Measurements from ENCODE around the gene PTCHD4. TPM values are rescaled to one million over a fixed set of nuclear protein-coding genes. Genes with fewer than 3 reads are reported as not detected.
A peak's percentile ranks its signal among the peaks of the same experiment; 100 is the strongest.

The PTCHD4 gene
- total and polyA plus RNA-seq, 2 of the 13 experiments (the other 11 are each of a cell fraction or from before 2014, with no cell fraction given), result 28.4 to 32.9 TPM

- TF ChIP-seq BCL6 (CRISPR knock-in tag; IDR thresholded peaks at IDR 0.05) (peak; percentile 54; the same call in 1 of the 2 replicates), NFATC3 (CRISPR knock-in tag; IDR thresholded peaks at IDR 0.05) (no peak), MAFF (IDR thresholded peaks at IDR 0.05; ENCODE audit: low read depth, low read length) (peak; percentile 99)
- TF ChIP-seq, protein P1, sequence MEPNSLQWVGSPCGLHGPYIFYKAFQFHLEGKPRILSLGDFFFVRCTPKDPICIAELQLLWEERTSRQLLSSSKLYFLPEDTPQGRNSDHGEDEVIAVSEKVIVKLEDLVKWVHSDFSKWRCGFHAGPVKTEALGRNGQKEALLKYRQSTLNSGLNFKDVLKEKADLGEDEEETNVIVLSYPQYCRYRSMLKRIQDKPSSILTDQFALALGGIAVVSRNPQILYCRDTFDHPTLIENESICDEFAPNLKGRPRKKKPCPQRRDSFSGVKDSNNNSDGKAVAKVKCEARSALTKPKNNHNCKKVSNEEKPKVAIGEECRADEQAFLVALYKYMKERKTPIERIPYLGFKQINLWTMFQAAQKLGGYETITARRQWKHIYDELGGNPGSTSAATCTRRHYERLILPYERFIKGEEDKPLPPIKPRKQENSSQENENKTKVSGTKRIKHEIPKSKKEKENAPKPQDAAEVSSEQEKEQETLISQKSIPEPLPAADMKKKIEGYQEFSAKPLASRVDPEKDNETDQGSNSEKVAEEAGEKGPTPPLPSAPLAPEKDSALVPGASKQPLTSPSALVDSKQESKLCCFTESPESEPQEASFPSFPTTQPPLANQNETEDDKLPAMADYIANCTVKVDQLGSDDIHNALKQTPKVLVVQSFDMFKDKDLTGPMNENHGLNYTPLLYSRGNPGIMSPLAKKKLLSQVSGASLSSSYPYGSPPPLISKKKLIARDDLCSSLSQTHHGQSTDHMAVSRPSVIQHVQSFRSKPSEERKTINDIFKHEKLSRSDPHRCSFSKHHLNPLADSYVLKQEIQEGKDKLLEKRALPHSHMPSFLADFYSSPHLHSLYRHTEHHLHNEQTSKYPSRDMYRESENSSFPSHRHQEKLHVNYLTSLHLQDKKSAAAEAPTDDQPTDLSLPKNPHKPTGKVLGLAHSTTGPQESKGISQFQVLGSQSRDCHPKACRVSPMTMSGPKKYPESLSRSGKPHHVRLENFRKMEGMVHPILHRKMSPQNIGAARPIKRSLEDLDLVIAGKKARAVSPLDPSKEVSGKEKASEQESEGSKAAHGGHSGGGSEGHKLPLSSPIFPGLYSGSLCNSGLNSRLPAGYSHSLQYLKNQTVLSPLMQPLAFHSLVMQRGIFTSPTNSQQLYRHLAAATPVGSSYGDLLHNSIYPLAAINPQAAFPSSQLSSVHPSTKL (CRISPR knock-in tag; IDR thresholded peaks at IDR 0.05), result 0 out of 2 replicates have a peak, but pooled peaks have one; percentile 37
- TF ChIP-seq, protein P2, sequence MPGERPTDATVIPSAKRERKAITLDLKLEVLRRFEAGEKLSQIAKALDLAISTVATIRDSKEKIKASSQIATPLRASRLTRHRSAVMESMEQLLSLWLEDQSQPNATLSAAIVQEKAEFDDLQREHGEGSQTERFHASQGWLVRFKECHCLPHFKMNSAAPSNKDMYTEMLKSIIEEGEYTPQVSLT (CRISPR knock-in tag; IDR thresholded peaks at IDR 0.05; ENCODE audit: borderline replicate concordance, low read depth), result no peak
Measured at GRCh38 chr6:48067148-48067712, 43.8 kb downstream of the PTCHD4 start (continued).

GRCh38 chr6:48061265-48061990, 49.6 kb downstream of the PTCHD4 start:
- DNase-seq (ENCODE audit: low spot score), result no peak
- ATAC-seq, result no peak
- H3K79me2 ChIP-seq (ENCODE audit: insufficient read depth, low read length), result no peaks in the 10 kb centered on the region
- no peak overlapping the region for H3K27ac ChIP-seq (ENCODE audit: extremely low read length, insufficient read depth, low read length)
- 97% methylated on average over 3 of the region's 3 CpGs for WGBS (ENCODE audit: low lambda C conversion rate)
- in situ Hi-C loops (cut with HindIII; ENCODE audit: extremely low pct_ligation_motif_present, low pct_unique_long_range_greater_than_20kb), result no loop called here
- H3K4me2 ChIP-seq (ENCODE audit: low read depth, low read length), result no peak overlapping the region
- CTCF ChIA-PET (ENCODE audit: low intra/inter-chr PET ratio, low total read pairs), result no interaction called here
- no peaks in the 10 kb centered on the region for H3K4me1 ChIP-seq (ENCODE audit: insufficient read depth, low read length)
- no peak overlapping the region for H3K4me3 ChIP-seq (replicated peaks in 1 of 3; ENCODE audit: insufficient read depth in 1 of 3, low read depth in 2 of 3, low read length in 3 of 3)
- H4K20me1 ChIP-seq (ENCODE audit: insufficient read depth, low read length), result no peaks in the 10 kb centered on the region
- POLR2A ChIA-PET, result no interaction called here
- H3K9me3 ChIP-seq (ENCODE audit: low read length), result no peaks in the 10 kb centered on the region
- no peak overlapping the region for H3K9ac ChIP-seq (ENCODE audit: insufficient read depth, low read depth, low read length)
- H3K27me3 ChIP-seq (ENCODE audit: control insufficient read depth in 1 of 2, insufficient read depth in 2 of 2, low read length in 2 of 2), result no peaks in the 10 kb centered on the region
- no peak for FAIRE-seq
- H3K36me3 ChIP-seq (replicated peaks in 1 of 2; ENCODE audit: control insufficient read depth in 1 of 2, insufficient read depth in 2 of 2, low read length in 2 of 2), result peaks cover 9 to 26% of the 10 kb centered on the region in 2 experiments
- intact Hi-C loops (cut with micrococcal nuclease; ENCODE audit: unreplicated experiment), result no loop called here
- BruUV-seq (replicated peaks), result no TSS peak
- no peak overlapping the region for H2AFZ ChIP-seq (ENCODE audit: low read length)
- TF ChIP-seq BCL3 (CRISPR knock-in tag; IDR thresholded peaks at IDR 0.05), result no peak
- no peak for TF ChIP-seq RFX3 (CRISPR knock-in tag; IDR thresholded peaks at IDR 0.05)
- no peak for TF ChIP-seq ZKSCAN8 (CRISPR knock-in tag; IDR thresholded peaks at IDR 0.05; ENCODE audit: borderline replicate concordance)
- no peak for TF ChIP-seq ATF6 (CRISPR knock-in tag; conservative IDR thresholded peaks at IDR 0.05)
- no peak for TF ChIP-seq ZNF724P (CRISPR knock-in tag; IDR thresholded peaks at IDR 0.05; ENCODE audit: borderline replicate concordance)

All from HepG2 (cell line).